Uterus (tissue), 2 donors: ENCODE data around the gene GABRB3.

Experiments used
- POLR2A ChIP-seq, 2 donors: fragments of 450-650 bp; IDR thresholded peaks; one replicate each; pipeline ENCODE4 v1.6.1; 2016; ENCODE audit warnings: antibody characterized with exemption in 2 of 2, mild to moderate bottlenecking in 1 of 2, moderate library complexity in 1 of 2
- TF ChIP-seq, protein P1 (sequence below), 4 experiments: fragments of 200-600 bp in 2 of 4; fragments of 450-650 bp in 2 of 4; sonication (generic) in 2 of 4; IDR thresholded peaks; one replicate each; pipeline ENCODE4 v1.5.1; 2016 to 2019; ENCODE audit warnings: antibody characterized with exemption in 4 of 4, mild to moderate bottlenecking in 2 of 4, moderate library complexity in 1 of 4

- TF ChIP-seq, protein P1, sequence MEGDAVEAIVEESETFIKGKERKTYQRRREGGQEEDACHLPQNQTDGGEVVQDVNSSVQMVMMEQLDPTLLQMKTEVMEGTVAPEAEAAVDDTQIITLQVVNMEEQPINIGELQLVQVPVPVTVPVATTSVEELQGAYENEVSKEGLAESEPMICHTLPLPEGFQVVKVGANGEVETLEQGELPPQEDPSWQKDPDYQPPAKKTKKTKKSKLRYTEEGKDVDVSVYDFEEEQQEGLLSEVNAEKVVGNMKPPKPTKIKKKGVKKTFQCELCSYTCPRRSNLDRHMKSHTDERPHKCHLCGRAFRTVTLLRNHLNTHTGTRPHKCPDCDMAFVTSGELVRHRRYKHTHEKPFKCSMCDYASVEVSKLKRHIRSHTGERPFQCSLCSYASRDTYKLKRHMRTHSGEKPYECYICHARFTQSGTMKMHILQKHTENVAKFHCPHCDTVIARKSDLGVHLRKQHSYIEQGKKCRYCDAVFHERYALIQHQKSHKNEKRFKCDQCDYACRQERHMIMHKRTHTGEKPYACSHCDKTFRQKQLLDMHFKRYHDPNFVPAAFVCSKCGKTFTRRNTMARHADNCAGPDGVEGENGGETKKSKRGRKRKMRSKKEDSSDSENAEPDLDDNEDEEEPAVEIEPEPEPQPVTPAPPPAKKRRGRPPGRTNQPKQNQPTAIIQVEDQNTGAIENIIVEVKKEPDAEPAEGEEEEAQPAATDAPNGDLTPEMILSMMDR (IDR thresholded peaks at IDR 0.05): no peak
- no peak for TF ChIP-seq POLR2A (IDR thresholded peaks at IDR 0.05)
Measured at GRCh38 chr15:26759986-26760385, 12.9 kb downstream of the GABRB3 start.
